GM12878 (cell line): ENCODE measurements around the gene CANT1. TPM values are rescaled to one million over a fixed set of nuclear protein-coding genes. Genes with fewer than 3 reads are reported as not detected.

ENCODE experiments used
- ATAC-seq: fragments of 200-7000 bp; cut with Tn5 transposase; 3 replicates; pipeline ENCODE4 v1.9.1; 2020; ENCODE audit warnings: mild to moderate bottlenecking, moderate library complexity
- BruUV-seq: library from RNA; stranded (reverse); fragments of 400-500 nt; replicated peaks from 2 replicates; lab custom pipeline; 2021; lab: Mats Ljungman, UMichigan
- CTCF ChIA-PET: fragments of 300-600 bp; sonication (Branson Sonifier 250); formaldehyde crosslinking; extraction: SDS; loops from one replicate; lab custom pipeline; 2021; ENCODE audit warnings: inconsistent platforms; lab: Yijun Ruan, JAX
- POLR2A ChIA-PET: fragments of 350-600 bp; formaldehyde crosslinking; extraction: SDS; loops from one replicate; lab custom pipeline; 2021; ENCODE audit warnings: inconsistent platforms; lab: Charles Lee
- RAD21 ChIA-PET: fragments of 300-600 bp; sonication (Branson Sonifier 250); formaldehyde crosslinking; loops from one replicate; lab custom pipeline; 2023; ENCODE audit warnings: antibody characterized with exemption; ENCODE audit not compliant: unreplicated experiment; lab: Charles Lee
- SMC1A ChIA-PET: fragments of 300-600 bp; sonication (Branson Sonifier 250); formaldehyde crosslinking; loops from one replicate; lab custom pipeline; 2023; ENCODE audit not compliant: unreplicated experiment, uncharacterized antibody; lab: Charles Lee
- DNase-seq: peaks from one replicate; pipeline ENCODE4 v3.0.0-alpha.2; 2011; ENCODE audit warnings: low read depth, low spot score
- FAIRE-seq: peaks from 3 replicates; lab custom pipeline; 2011; peaks lifted over from hg19 to GRCh38; lab: Jason Lieb, UNC
- H2AFZ ChIP-seq: 2 replicates; pipeline ENCODE4 v1.6.0; 2011; ENCODE audit warnings: low read depth, low read length, control low read depth; ENCODE audit not compliant: control insufficient read depth
- H3K27ac ChIP-seq: 2 replicates; pipeline ENCODE4 v1.5.1; 2011; ENCODE audit warnings: control low read depth; ENCODE audit not compliant: control insufficient read depth, insufficient read depth
- H3K27me3 ChIP-seq, 2 experiments: replicated peaks in 1 of 2; 2 replicates each; pipeline versions ENCODE4 v1.6.0 to v1.6.1; 2011; ENCODE audit warnings: low read length in 1 of 2; ENCODE audit not compliant: control insufficient read depth in 2 of 2, insufficient read depth in 2 of 2
- H3K36me3 ChIP-seq, 2 experiments: 2 replicates each; pipeline ENCODE4 v1.5.1; 2011; ENCODE audit warnings: low read length in 1 of 2; ENCODE audit not compliant: control insufficient read depth in 2 of 2, insufficient read depth in 2 of 2
- H3K4me1 ChIP-seq: 2 replicates; pipeline ENCODE4 v1.6.1; 2011; ENCODE audit warnings: mild to moderate bottlenecking, low read length, moderate library complexity, mixed read lengths; ENCODE audit not compliant: control insufficient read depth, insufficient read depth
- H3K4me2 ChIP-seq: 2 replicates; pipeline ENCODE4 v1.6.0; 2011; ENCODE audit warnings: control low read depth; ENCODE audit not compliant: control insufficient read depth, insufficient read depth
- H3K4me3 ChIP-seq: fragments of 200-600 bp; sonication (generic); 2 replicates; pipeline ENCODE4 v1.5.1; 2016
- H3K79me2 ChIP-seq: 2 replicates; pipeline ENCODE4 v1.6.0; 2011; ENCODE audit warnings: low read length; ENCODE audit not compliant: control insufficient read depth, insufficient read depth
- H3K9ac ChIP-seq: 2 replicates; pipeline ENCODE4 v1.8.0; 2011; ENCODE audit warnings: low read length, control low read depth, mixed read lengths; ENCODE audit not compliant: control insufficient read depth, insufficient read depth
- H3K9me3 ChIP-seq: replicated peaks from 3 replicates; pipeline ENCODE4 v1.5.1; 2011; ENCODE audit warnings: mild to moderate bottlenecking, low read length; ENCODE audit not compliant: control insufficient read depth, insufficient read depth
- H4K20me1 ChIP-seq: 2 replicates; pipeline ENCODE4 v1.6.0; 2011; ENCODE audit not compliant: control insufficient read depth, insufficient read depth
- BMI1 ChIP-seq: fragments of 450-650 bp; IDR thresholded peaks from 2 replicates; pipeline ENCODE4 v1.6.1; 2016; ENCODE audit warnings: mild to moderate bottlenecking, moderate library complexity, borderline replicate concordance
- CEBPB ChIP-seq, 2 experiments: fragments of 150-350 bp in 1 of 2; IDR thresholded peaks; 2 replicates each; pipeline ENCODE4 v1.6.1; 2012 to 2014; ENCODE audit warnings: low read depth in 2 of 2, low read length in 2 of 2, borderline replicate concordance in 1 of 2, inconsistent platforms in 1 of 2
- DPF2 ChIP-seq: fragments of 450-650 bp; IDR thresholded peaks from 2 replicates; pipeline ENCODE4 v1.6.1; 2017; ENCODE audit warnings: mild to moderate bottlenecking
- EP300 ChIP-seq, 2 experiments: fragments of 150-350 bp in 1 of 2; IDR thresholded peaks; 2 replicates each; pipeline ENCODE4 v1.6.1; 2011 to 2012; ENCODE audit warnings: low read depth in 2 of 2, low read length in 2 of 2, borderline replicate concordance in 1 of 2, improper control_type of control experiment in 1 of 2, inconsistent platforms in 1 of 2; ENCODE audit not compliant: control insufficient read depth in 1 of 2
- HDAC2 ChIP-seq: fragments of 200-600 bp; sonication (generic); IDR thresholded peaks from 2 replicates; pipeline ENCODE4 v1.6.1; 2017
- NR2C2 ChIP-seq: IDR thresholded peaks from 2 replicates; pipeline ENCODE4 v1.6.1; 2011; ENCODE audit warnings: borderline replicate concordance, low read depth; ENCODE audit not compliant: control insufficient read depth, insufficient read length
- POU2F2 ChIP-seq: IDR thresholded peaks from 3 replicates; pipeline ENCODE4 v1.6.1; 2011; ENCODE audit warnings: low read depth, mild to moderate bottlenecking, low read length, borderline replicate concordance
- SREBF2 ChIP-seq: IDR thresholded peaks from 2 replicates; pipeline ENCODE4 v1.6.1; 2012; ENCODE audit warnings: mild to moderate bottlenecking, low read length
- ZNF274 ChIP-seq: IDR thresholded peaks from one replicate; pipeline ENCODE4 v1.8.0; 2011; ENCODE audit not compliant: insufficient read length, insufficient read depth
- WGBS: methylation state at CpG from one replicate; pipeline ENCODE4 v1.1.6; 2016; ENCODE audit warnings: low lambda C conversion rate; ENCODE audit not compliant: insufficient replicate concordance, insufficient coverage; ENCODE audit errors: missing lambda C conversion rate; 5-methylcytosine and 5-hydroxymethylcytosine counted together
- in situ Hi-C: fragments of 300-500 bp; cut with MboI; formaldehyde crosslinking; loops from 9 replicates; pipeline ENCODE4 v1.14.3; 2018; ENCODE audit warnings: mixed read lengths
- intact Hi-C: fragments of 100-400 bp; cut with micrococcal nuclease; formaldehyde crosslinking; loops from one replicate; pipeline ENCODE4 v1.14.2; 2022; ENCODE audit not compliant: unreplicated experiment
- polyA plus RNA-seq, 11 experiments: library from polyadenylated mRNA; depleted of rRNA in 4 of 11; unstranded in 6 of 11; stranded (reverse) in 5 of 11; fragments of >200 nt; fragmentation: Nextera tagmentation in 4 of 11; fragmentation: Illumina TruSeq in 1 of 11; extraction: Ambion mirVana in 4 of 11; extraction: Trizol in 1 of 11; gene quantifications; 1 replicate in 1 of 11; 2 replicates in 10 of 11; pipeline versions ENCODE4 v1.2.1 to v1.2.3, GENCODE V29; 2011 to 2016; ENCODE audit warnings: inconsistent platforms in 2 of 11, missing spikeins in 2 of 11, low read depth in 1 of 11
- total RNA-seq, 4 experiments: library from RNA; depleted of rRNA in 3 of 4; stranded (reverse); fragments of >200 nt in 3 of 4; fragmentation: Illumina TruSeq in 1 of 4; extraction: Trizol in 1 of 4; gene quantifications; 2 replicates each; pipeline versions ENCODE4 v1.2.1 to v1.2.3, GENCODE V29; 2013 to 2021
- TF ChIP-seq, protein P1 (sequence below): fragments of 450-650 bp; IDR thresholded peaks from 2 replicates; pipeline ENCODE4 v1.6.1; 2017; ENCODE audit warnings: antibody characterized with exemption, mild to moderate bottlenecking, moderate library complexity
- TF ChIP-seq, protein P2 (sequence below): fragments of 450-650 bp; IDR thresholded peaks from 2 replicates; pipeline ENCODE4 v1.6.1; 2017; ENCODE audit warnings: mild to moderate bottlenecking, low read depth, inconsistent platforms; ENCODE audit not compliant: poor library complexity, severe bottlenecking

Gene CANT1
- total and polyA plus RNA-seq, 10 of the 15 experiments (the other 5 are each of a cell fraction or from before 2014, with no cell fraction given), result 2.2 to 59.2 (median 20.2) TPM

DNA sequence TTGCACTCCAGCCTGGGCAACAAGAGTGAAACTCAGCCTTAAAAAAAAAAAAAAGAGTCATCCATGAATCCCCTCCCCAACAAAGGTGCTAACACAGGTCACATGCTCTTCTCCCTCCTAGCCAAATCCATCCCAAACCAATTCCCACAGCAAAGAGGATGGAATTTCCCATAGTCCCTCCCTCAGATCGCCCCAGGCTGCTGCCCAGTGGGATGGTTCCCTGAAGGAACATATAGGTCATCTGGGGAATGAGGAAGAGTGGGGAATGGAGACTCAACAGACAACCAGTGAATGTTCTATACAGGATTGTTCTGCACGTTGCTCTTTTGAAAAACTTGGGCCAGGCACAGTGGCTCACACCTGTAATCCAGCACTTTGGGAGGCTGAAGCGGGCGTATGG lies 48.0 kb downstream of the CANT1 start:
- Histone ChIP-seq H3K4me1 (peaks cover 6% of the 10 kb centered on the region), H2AFZ (no peak overlapping the region), H3K9me3 (no peaks in the 10 kb centered on the region), H3K36me3 (no peaks in the 10 kb centered on the region), H3K4me2 (no peak overlapping the region), H3K9ac (no peak overlapping the region), H3K27ac (no peak overlapping the region)
- DNase-seq, result no peak
- 61% methylated on average over 4 of the region's 4 CpGs for WGBS
- intact Hi-C loops, result no loop called here
- TF ChIP-seq ZNF274 (no peak), BMI1 (no peak), EP300 (IDR thresholded peaks at IDR 0.05; ENCODE audit: borderline replicate concordance in 1 of 2, control insufficient read depth in 1 of 2, low read depth in 2 of 2, low read length in 2 of 2) (no peak), CEBPB (IDR thresholded peaks at IDR 0.05; ENCODE audit: borderline replicate concordance in 1 of 2, low read depth in 2 of 2, low read length in 2 of 2) (no peak), SREBF2 (no peak)
- TF ChIP-seq, all 136 proteins: peak for 0
- in situ Hi-C loops, result no loop called here
- Histone ChIP-seq H3K4me3 (no peak overlapping the region), H4K20me1 (no peaks in the 10 kb centered on the region; the same call in 1 of the 2 replicates), H3K27me3 (no peaks in the 10 kb centered on the region), H3K79me2 (no peaks in the 10 kb centered on the region)
- ChIA-PET CTCF (interaction anchor here (0.8 to 1.2 kb wide), 2 partner anchors 10 to 96 kb away, joined by 3 read pairs; no protein-coding TSS in a partner anchor), SMC1A (no interaction called here), POLR2A (no interaction called here), RAD21 (interaction anchor here (1.4 kb wide), 1 partner anchor 10 kb away, joined by 3 read pairs; no protein-coding TSS in a partner anchor)
- ATAC-seq, result no peak
- FAIRE-seq, result no peak
- no TSS peak for BruUV-seq

DNA sequence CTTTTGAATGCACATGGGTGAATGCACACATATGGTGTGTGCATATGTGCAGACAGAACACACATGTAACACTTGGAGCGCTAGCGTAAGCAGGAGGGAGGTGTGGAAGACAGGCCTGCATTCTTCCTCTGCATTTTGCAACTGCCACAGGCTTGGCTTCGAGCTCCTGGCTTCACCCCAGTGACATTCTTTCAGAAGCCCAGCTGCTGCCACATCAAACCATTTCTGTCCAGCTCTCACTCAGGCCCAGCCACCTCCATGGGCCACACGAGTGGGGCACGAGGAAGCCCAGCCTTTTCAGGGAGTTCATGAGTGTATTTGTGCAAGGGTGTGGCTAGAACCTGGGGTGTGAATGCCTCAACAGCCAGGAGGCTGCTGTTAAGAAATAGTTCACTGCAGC lies 48.6 kb downstream of the CANT1 start:
- no peak for DNase-seq
- Histone ChIP-seq H3K4me1 (peaks cover 6% of the 10 kb centered on the region), H4K20me1 (no peaks in the 10 kb centered on the region), H3K27ac (no peak overlapping the region), H3K27me3 (no peaks in the 10 kb centered on the region; a peak in 1 of 4 replicates), H3K36me3 (no peaks in the 10 kb centered on the region), H3K79me2 (no peaks in the 10 kb centered on the region), H3K4me3 (no peak overlapping the region), H3K9me3 (no peaks in the 10 kb centered on the region), H2AFZ (no peak overlapping the region), H3K4me2 (no peak overlapping the region), H3K9ac (no peak overlapping the region)
- no peak for ATAC-seq
- ChIA-PET SMC1A (no interaction called here), CTCF (interaction anchor here (1.2 kb wide), 1 partner anchor 11 kb away, joined by 3 read pairs; no protein-coding TSS in a partner anchor), RAD21 (no interaction called here), POLR2A (interaction anchor here (0.7 kb wide), 1 partner anchor 467 kb away, joined by 5 read pairs; no protein-coding TSS in a partner anchor)
- intact Hi-C loops, result no loop called here
- in situ Hi-C loops, result no loop called here
- no TSS peak for BruUV-seq
- WGBS, result 37% methylated on average over 5 of the region's 5 CpGs
- no peak for FAIRE-seq
- TF ChIP-seq, protein P1, sequence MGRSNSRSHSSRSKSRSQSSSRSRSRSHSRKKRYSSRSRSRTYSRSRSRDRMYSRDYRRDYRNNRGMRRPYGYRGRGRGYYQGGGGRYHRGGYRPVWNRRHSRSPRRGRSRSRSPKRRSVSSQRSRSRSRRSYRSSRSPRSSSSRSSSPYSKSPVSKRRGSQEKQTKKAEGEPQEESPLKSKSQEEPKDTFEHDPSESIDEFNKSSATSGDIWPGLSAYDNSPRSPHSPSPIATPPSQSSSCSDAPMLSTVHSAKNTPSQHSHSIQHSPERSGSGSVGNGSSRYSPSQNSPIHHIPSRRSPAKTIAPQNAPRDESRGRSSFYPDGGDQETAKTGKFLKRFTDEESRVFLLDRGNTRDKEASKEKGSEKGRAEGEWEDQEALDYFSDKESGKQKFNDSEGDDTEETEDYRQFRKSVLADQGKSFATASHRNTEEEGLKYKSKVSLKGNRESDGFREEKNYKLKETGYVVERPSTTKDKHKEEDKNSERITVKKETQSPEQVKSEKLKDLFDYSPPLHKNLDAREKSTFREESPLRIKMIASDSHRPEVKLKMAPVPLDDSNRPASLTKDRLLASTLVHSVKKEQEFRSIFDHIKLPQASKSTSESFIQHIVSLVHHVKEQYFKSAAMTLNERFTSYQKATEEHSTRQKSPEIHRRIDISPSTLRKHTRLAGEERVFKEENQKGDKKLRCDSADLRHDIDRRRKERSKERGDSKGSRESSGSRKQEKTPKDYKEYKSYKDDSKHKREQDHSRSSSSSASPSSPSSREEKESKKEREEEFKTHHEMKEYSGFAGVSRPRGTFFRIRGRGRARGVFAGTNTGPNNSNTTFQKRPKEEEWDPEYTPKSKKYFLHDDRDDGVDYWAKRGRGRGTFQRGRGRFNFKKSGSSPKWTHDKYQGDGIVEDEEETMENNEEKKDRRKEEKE, result no peak
- no peak for TF ChIP-seq HDAC2
- TF ChIP-seq NR2C2, result no peak
- TF ChIP-seq, protein P2, sequence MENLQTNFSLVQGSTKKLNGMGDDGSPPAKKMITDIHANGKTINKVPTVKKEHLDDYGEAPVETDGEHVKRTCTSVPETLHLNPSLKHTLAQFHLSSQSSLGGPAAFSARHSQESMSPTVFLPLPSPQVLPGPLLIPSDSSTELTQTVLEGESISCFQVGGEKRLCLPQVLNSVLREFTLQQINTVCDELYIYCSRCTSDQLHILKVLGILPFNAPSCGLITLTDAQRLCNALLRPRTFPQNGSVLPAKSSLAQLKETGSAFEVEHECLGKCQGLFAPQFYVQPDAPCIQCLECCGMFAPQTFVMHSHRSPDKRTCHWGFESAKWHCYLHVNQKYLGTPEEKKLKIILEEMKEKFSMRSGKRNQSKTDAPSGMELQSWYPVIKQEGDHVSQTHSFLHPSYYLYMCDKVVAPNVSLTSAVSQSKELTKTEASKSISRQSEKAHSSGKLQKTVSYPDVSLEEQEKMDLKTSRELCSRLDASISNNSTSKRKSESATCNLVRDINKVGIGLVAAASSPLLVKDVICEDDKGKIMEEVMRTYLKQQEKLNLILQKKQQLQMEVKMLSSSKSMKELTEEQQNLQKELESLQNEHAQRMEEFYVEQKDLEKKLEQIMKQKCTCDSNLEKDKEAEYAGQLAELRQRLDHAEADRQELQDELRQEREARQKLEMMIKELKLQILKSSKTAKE, result no peak
- TF ChIP-seq DPF2, result no peak
- TF ChIP-seq POU2F2, result no peak
